ENCODE measurements around the gene SRGAP3. TPM values are rescaled to one million over a fixed set of nuclear protein-coding genes. Genes with fewer than 3 reads are reported as not detected.

The SRGAP3 gene
- total RNA-seq, 1 experiment from 2014 or later: 5.9 TPM

Other genes with a start within 250 kb of the SRGAP3 start
- gene THUMPD3, start 113.4 kb upstream of the SRGAP3 start, total RNA-seq (2014; rRNA removed; shearing (Covaris generic)): 80.3 and 116 TPM in 2 replicates
- gene SETD5, start 148.0 kb upstream of the SRGAP3 start, total RNA-seq (2014; rRNA removed; shearing (Covaris generic)): 43.4 and 44.3 TPM in 2 replicates

Data from A172 (cell line).